ENCODE measurements around the gene FUT6.
"Not testable (repeated sequence)": the region's sequence is repeated elsewhere in the genome, so short reads cannot be mapped to it uniquely, and the experiment has no call there.

The FUT6 gene

GRCh38 chr19:5839065-5840017 is at the start of gene FUT6:
FUT6 (minus strand) TSS chr19:5839702; CDS start chr19:5832567, 7,135 bp downstream.
- DNase-seq: no peak

GRCh38 chr19:5884065-5884811 is 44.7 kb upstream of the FUT6 start:
- not testable (repeated sequence) for DNase-seq

GRCh38 chr19:5883157-5883873 is 43.8 kb upstream of the FUT6 start:
- DNase-seq: not testable (repeated sequence)

GRCh38 chr19:5882421-5882968 is 43.0 kb upstream of the FUT6 start:
- DNase-seq: no peak

- DNase-seq: no peak
Observed at GRCh38 chr19:5881543-5882299, 42.2 kb upstream of the FUT6 start.

GRCh38 chr19:5880604-5881078 is 41.1 kb upstream of the FUT6 start:
- DNase-seq: no peak

GRCh38 chr19:5880196-5880595 is 40.7 kb upstream of the FUT6 start:
- DNase-seq: no peak

GRCh38 chr19:5877882-5878281 is 38.4 kb upstream of the FUT6 start:
- no peak for DNase-seq

GRCh38 chr19:5877427-5877826 is 37.9 kb upstream of the FUT6 start:
- DNase-seq: no peak

- not testable (repeated sequence) for DNase-seq
Observed at GRCh38 chr19:5874496-5874895, 35.0 kb upstream of the FUT6 start.

- no peak for DNase-seq
Observed at GRCh38 chr19:5873617-5874199, 34.2 kb upstream of the FUT6 start.

GRCh38 chr19:5870986-5871394 is 31.5 kb upstream of the FUT6 start:
- no peak for DNase-seq

- no peak for DNase-seq
Observed at GRCh38 chr19:5867201-5868136, 28.0 kb upstream of the FUT6 start.

- DNase-seq: no peak
Observed at GRCh38 chr19:5865772-5866171, 26.3 kb upstream of the FUT6 start.

GRCh38 chr19:5864725-5865486 is 25.4 kb upstream of the FUT6 start:
- DNase-seq: no peak

- no peak for DNase-seq
Observed at GRCh38 chr19:5864013-5864720, 24.7 kb upstream of the FUT6 start.

GRCh38 chr19:5863030-5863665 is 23.6 kb upstream of the FUT6 start:
- DNase-seq: no peak

All from stimulated activated CD4-positive, alpha-beta T cell treated with anti-CD3 and anti-CD28 coated beads, Interleukin-2, amount 100 ng/mL, for 48 hours (primary cell).